Myocyte (in vitro differentiated cells): ENCODE data around the gene SLC9C2. TPM values are rescaled to one million over a fixed set of nuclear protein-coding genes. Genes with fewer than 3 reads are reported as not detected.
"Not testable (repeated sequence)": the region's sequence is repeated elsewhere in the genome, so short reads cannot be mapped to it uniquely, and the experiment has no call there.

Source experiments
- DNase-seq: peaks from one replicate; pipeline ENCODE4 v3.0.0-alpha.2; 2012; ENCODE audit warnings: low read depth
- total RNA-seq: library from RNA; depleted of rRNA; stranded (reverse); fragments of >200 nt; gene quantifications from 2 replicates; pipeline ENCODE4 v1.2.3, GENCODE V29; 2014

Gene SLC9C2
- total RNA-seq, 1 donor from 2014 or later, result 0.03 TPM

DNA sequence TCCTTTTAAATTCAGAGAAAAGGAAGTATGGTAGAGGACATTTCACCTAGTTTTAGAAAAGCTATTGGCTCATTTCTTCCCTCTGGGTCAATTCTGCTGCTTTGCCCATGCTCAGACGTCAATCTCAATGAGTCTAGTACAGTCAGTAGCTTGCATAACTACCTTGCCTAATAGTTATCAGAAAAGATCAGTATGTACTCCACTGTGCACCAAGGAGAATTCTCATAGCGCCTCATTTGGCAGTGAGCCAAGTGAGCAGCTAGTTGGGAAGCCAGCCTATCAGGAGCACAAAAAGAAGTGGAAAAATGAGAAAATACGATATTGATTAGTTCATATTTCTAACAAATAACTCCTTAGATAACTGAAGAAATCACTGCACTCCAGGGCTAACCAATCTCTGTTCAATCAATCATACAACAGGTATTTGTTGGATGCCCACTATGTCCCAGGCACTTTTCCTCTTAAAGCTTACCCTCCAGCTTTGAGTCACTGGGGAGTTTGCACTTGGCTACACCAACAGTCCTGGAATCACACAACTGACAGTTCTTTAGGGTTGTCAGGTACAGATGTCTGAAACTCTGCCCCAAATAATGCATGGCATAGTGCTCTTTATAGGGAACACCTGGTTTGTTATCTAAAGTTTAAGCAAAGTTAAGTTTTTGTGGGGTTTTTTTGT is 75.6 kb downstream of the SLC9C2 start:
- peak; percentile 7 for DNase-seq

DNA sequence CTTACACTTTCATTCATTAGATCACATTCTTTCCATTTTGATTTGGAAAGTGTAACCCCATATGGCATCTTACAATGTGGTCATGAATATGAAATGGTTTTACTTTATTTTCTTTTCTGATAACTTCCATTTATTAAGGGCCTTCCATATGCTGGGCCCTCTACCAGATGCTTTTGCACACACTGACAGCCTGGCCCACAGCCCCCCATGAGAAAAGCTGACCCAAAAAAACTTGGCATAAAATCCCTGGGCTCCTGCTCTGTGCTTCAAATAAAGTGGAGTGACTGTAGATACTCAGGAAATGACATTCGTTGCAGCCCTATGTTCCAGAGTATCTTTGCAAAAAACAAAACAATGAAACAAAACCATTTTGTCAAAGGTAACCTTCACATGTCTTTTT is 76.9 kb downstream of the SLC9C2 start:
- no peak for DNase-seq

DNA sequence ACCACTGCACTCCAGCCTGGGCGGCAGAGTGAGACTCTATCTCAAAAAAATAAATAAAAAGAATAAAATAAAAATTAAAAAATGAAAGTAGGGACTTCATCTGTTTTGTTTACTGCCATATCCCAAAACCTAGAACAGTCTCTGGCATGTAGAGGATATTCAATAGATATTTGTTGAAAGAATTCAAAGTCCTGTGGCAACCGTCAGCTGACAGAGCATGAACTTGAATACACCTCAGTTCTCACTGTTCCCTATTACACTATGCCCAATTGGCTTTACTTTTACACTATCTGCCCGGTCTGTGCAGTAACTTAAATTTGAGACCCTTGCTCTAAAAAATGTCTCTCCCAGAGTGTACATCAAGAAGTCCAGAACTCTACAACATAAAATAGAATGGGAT is 79.5 kb downstream of the SLC9C2 start:
- no peak for DNase-seq

- no peak for DNase-seq
Observed at GRCh38 chr1:173520799-173521198, 82.1 kb downstream of the SLC9C2 start.

DNA sequence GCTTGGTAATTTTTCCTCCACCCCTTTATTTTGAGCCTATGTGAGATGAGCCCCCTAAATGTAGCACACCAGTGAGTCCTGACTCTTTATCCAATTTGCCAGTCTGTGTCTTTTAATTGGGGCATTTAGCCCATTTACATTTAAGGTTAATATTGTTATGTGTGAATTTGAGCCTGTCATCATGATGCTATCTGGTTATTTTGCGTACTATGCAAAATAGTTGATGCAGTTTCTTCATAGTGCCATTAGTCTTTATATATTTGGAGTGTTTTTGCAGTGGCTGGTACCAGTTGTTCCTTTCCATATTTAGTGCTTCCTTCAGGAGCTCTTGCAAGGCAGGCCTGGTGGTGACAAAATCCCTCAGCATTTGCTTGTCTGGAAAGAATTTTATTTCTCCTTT is 88.4 kb downstream of the SLC9C2 start:
- not testable (repeated sequence) for DNase-seq

GRCh38 chr1:173509797-173510196 is 93.1 kb downstream of the SLC9C2 start:
- DNase-seq, result no peak

DNA sequence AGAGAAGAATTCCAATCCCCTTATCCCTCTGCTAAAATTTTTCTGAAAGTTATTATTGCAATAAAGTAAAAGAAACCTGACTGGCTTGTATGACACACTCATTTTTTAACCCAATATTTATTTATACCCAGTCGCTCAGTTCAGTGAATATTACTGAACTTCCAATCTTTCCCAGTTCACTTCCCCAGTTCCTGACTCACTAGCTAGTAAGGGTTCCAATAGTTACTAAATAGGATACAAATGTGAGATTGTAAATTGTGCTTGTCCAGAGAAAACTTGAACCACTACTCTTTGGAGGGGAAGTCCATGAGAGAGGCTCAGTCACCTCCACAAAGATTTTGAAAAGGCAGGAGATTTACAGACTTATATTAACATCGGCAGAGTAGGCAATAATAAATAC is 94.3 kb downstream of the SLC9C2 start:
- no peak for DNase-seq

- no peak for DNase-seq
Observed at GRCh38 chr1:173507847-173508209, 95.0 kb downstream of the SLC9C2 start.

DNA sequence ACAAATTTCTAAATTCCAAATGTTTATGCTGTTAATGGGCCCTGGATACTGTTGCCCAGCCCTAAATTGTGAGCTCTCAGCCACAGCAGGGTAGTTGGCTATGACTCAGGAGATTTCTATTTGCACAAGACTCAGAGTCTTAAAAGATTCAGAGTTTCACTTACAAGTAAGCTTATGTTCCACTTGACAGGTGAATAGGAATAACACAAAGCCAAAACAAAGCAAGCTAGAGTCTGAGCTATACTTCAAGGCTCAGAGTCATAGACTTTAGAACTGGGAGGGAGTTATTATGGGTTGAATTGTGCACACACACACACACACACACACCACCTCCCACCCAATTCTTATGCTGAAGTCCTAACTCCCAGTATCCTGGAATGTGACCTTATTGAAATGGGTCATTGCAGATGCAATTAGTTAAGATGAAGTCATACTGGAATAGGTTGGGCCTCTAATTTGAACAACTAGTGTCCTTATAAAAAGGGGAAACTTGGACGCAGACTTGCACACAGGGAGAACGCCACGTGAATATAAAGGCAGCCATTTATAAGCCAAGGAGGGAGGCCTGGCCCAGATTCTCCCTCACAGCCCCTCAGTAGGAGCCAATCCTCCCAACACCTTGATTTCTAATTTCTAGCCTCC is 95.5 kb downstream of the SLC9C2 start:
- DNase-seq, result peak; percentile 77

DNA sequence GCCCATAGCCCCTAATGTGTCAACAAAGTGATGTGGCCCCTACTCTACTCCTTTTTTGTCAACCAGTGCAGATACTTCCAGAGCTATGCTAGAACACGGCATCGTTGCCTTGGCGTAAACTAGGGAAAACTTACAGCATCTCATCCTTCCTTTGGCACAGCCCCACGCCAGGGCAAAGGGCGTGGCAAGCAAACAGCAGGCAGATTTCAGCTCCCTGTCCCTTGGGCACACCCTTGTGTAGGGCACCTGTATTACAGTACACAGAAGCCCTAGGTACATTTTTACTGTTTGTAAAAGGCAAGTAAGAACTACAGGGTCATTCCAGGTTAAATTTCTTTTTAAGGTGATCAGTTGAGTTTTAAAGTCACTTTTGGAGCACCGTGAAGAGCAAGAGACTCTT is 96.4 kb downstream of the SLC9C2 start:
- DNase-seq, result peak; percentile 21

DNA sequence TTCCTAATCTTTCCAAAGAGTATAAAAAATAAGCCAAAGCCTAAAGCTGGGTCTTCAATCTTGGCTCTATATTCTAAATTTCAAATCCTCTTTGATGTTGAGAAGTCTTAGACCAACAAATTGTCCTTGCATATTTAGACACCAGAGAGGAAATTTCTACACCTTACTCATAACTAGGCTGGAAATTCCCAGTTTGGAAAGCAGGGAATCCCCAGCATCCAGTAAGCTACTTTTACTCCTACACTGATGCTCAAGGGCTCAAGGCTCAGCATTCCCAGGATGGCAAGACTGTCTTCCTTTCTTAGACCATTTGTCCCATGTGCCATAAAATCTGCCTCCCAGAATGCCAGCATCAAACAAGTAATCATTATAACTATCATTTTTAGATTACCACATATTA is 97.5 kb downstream of the SLC9C2 start:
- no peak for DNase-seq

GRCh38 chr1:173504268-173504667 is 98.6 kb downstream of the SLC9C2 start:
- DNase-seq, result no peak

- no peak for DNase-seq
Observed at GRCh38 chr1:173503391-173503790, 99.5 kb downstream of the SLC9C2 start.

GRCh38 chr1:173502104-173502503 is 100.8 kb downstream of the SLC9C2 start:
- DNase-seq, result no peak

DNA sequence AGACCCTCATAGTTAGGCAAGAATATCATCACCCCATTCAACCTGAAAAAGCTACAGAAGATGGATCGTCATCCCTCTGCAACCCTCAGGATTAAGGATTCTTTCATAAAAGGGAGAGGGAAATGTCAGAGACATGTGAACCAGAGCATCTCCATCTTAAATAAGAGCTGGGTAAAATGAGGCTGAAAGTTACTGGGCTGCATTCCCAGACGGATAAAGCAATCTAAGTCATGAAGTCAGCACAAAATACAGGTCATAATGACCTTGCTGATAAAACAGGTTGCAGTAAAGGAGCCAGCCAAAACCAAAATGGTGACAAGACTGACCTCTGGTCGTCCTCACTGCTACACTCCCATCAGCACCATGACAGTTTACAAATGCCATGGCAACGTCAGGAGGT is 103.1 kb downstream of the SLC9C2 start:
- DNase-seq, result no peak

DNA sequence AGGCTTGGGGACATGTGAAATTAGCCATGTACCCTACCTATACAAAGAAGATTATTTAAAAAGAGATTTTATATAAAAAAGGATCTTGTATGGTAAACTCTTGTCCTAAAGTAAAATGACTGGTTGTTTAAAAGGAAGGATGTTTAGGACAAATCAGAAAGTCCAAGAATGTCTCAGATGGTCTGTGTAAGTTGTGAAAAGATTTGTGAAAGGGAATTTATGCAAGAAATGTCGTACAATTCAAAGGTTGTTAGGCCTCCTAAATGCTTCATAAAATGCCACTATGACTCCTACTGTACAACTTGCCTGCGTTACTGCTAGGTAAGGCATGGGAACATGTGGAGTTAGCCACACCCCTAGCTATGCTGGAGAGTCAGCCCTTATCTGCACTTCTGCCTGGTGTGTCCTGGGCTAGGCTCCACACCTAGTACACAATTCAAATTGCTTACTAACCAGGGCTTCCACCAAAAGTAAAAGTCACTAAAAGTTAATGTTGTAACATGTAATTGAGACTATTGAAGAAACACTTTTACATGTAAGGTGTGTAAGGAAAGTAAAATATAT is 106.0 kb downstream of the SLC9C2 start:
- DNase-seq, result no peak

DNA sequence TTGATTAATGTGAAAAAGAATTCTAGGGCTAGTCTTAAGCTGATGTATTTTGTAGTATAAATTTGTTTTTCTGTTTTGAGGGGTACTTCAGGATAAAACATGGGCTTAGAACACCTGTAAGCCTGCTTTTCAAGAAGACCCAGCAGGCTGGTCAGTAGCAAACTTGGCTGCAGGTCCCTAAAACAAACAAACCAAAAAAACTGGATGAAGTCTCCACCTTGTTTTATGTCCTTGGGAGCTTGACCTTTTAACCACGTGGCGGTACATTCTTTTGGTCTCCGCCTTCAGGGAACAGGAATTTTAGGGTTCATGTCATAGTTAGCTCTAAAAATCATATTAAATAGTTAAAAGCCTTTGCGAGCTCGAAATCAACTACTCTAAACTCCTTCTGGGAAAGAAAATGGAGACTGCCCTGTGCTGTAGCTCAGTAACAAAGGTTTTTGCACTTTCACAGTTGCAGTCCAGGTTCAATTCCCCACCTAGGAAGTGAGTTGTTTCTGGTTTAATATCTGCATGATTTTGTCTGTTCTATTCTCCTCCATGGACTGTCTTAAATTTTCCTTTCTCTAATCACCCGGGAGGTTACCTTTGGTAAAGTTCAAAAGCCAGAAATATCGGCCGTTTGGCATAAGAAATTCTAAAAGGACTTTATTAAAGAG is 107.1 kb downstream of the SLC9C2 start:
- DNase-seq, result no peak

DNA sequence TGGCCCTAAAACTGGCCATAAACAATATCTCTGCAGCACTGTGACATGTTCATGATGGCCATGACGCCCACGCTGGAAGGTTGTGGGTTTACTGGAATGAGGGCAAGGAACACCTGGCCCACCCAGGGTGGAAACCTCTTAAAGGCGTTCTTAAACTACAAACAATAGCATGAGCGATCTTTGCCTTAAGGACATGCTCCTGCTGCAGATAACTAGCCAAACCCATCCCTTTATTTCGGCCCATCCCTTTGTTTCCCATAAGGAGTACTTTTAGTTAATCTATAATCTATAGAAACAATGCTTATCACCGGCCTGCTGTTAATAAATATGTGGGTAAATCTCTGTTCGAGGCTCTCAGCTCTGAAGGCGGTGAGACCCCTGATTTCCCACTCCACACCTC is 109.7 kb downstream of the SLC9C2 start:
- DNase-seq, result not testable (repeated sequence)

GRCh38 chr1:173491508-173491907 is 111.4 kb downstream of the SLC9C2 start:
- no peak for DNase-seq

GRCh38 chr1:173489929-173490328 is 112.9 kb downstream of the SLC9C2 start:
- no peak for DNase-seq

DNA sequence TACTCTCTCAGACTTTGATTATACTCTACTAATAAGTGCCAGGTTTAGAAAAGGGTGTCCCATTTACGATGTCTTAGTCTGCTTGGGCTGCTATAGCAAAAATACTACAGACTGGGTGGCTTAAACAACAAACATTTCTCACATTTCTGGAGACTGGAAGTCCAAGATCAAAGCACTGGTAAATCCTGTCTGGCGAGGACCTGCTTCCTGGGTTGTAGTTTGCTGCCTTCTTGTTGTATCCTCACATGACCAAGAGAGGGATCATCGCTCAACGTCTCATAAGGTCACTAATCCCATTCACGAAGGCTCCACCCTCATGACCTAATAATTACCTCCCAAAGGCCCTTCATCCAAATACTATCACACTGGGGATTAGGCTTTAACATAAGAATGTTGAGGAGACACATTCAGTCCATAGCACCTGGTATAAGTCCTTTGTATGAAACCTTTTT is 113.7 kb downstream of the SLC9C2 start:
- no peak for DNase-seq

GRCh38 chr1:173488001-173488400 is 114.9 kb downstream of the SLC9C2 start:
- no peak for DNase-seq
